Head of caudate nucleus (tissue), 42 donors: ENCODE data around the gene KIF16B.
A peak's percentile ranks its signal among the peaks of the same experiment; 100 is the strongest.
"Not testable (repeated sequence)": the region's sequence is repeated elsewhere in the genome, so short reads cannot be mapped to it uniquely, and the experiment has no call there.

Experiments used
- DNase-seq, 42 donors: peaks; one replicate each; pipeline versions ENCODE4 v3.0.0 to v3.0.0-alpha.2; 2020 to 2021; ENCODE audit warnings: mixed read lengths in 7 of 42
- intact Hi-C: fragments of 100-400 bp; cut with DNase I; formaldehyde crosslinking; loops from one replicate; pipeline ENCODE4 v1.15.0; 2022

Gene KIF16B

GRCh38 chr20:16531485-16531884, 41.8 kb downstream of the KIF16B start:
- intact Hi-C loops, result no loop called here
- DNase-seq, result no peak

GRCh38 chr20:16530201-16530681, 43.0 kb downstream of the KIF16B start:
- intact Hi-C loops, result no loop called here
- DNase-seq, result no peak

GRCh38 chr20:16528078-16528477, 45.2 kb downstream of the KIF16B start:
- intact Hi-C loops, result no loop called here
- no peak for DNase-seq

GRCh38 chr20:16527438-16527837, 45.8 kb downstream of the KIF16B start:
- no peak for DNase-seq
- intact Hi-C loops, result no loop called here

GRCh38 chr20:16526433-16527380, 46.5 kb downstream of the KIF16B start:
- intact Hi-C loops, result no loop called here
- no peak for DNase-seq

GRCh38 chr20:16522651-16523050, 50.6 kb downstream of the KIF16B start:
- DNase-seq, intact Hi-C loops: not testable (repeated sequence)

GRCh38 chr20:16520154-16520553, 53.1 kb downstream of the KIF16B start:
- no peak for DNase-seq
- intact Hi-C loops, result no loop called here

- DNase-seq, result not testable (repeated sequence)
- intact Hi-C loops, result loop anchor here (5.0 kb wide), 1 partner anchor 243 kb away; no protein-coding TSS in a partner anchor
Observed at GRCh38 chr20:16519673-16520072, 53.6 kb downstream of the KIF16B start.

- intact Hi-C loops, result loop anchor here (5.0 kb wide), 1 partner anchor 244 kb away; no protein-coding TSS in a partner anchor
- DNase-seq, result no peak
Observed at GRCh38 chr20:16518784-16519084, 54.5 kb downstream of the KIF16B start.

GRCh38 chr20:16517946-16518783, 55.1 kb downstream of the KIF16B start:
- peak in 35 of 42 donors; percentile 13 to 76 (median 51) for DNase-seq
- intact Hi-C loops, result loop anchor here (5.0 kb wide), 1 partner anchor 244 kb away; no protein-coding TSS in a partner anchor

GRCh38 chr20:16516794-16517193, 56.5 kb downstream of the KIF16B start:
- intact Hi-C loops, result loop anchor here (5.0 kb wide), 1 partner anchor 246 kb away; no protein-coding TSS in a partner anchor
- DNase-seq, result no peak

GRCh38 chr20:16515046-16515445, 58.2 kb downstream of the KIF16B start:
- intact Hi-C loops, result loop anchor here (5.0 kb wide), 1 partner anchor 247 kb away; no protein-coding TSS in a partner anchor
- DNase-seq, result no peak

- DNase-seq, result no peak
- intact Hi-C loops, result no loop called here
Observed at GRCh38 chr20:16514140-16514539, 59.1 kb downstream of the KIF16B start.

- no peak for DNase-seq
- intact Hi-C loops, result no loop called here
Observed at GRCh38 chr20:16505894-16506293, 67.4 kb downstream of the KIF16B start.

- no peak for DNase-seq
- intact Hi-C loops, result no loop called here
Observed at GRCh38 chr20:16501301-16501700, 71.9 kb downstream of the KIF16B start.

GRCh38 chr20:16500197-16500596, 73.1 kb downstream of the KIF16B start:
- intact Hi-C loops, result no loop called here
- DNase-seq, result no peak

GRCh38 chr20:16498526-16499253, 74.6 kb downstream of the KIF16B start:
- no peak for DNase-seq
- intact Hi-C loops, result no loop called here

GRCh38 chr20:16497896-16498295, 75.4 kb downstream of the KIF16B start:
- DNase-seq, result no peak
- intact Hi-C loops, result no loop called here

GRCh38 chr20:16493486-16493885, 79.8 kb downstream of the KIF16B start:
- intact Hi-C loops, result no loop called here
- no peak for DNase-seq
